GM23338 (cell line): ENCODE results near the gene IRF6. TPM values are rescaled to one million over a fixed set of nuclear protein-coding genes. Genes with fewer than 3 reads are reported as not detected.

Experiments
- EZH2phosphoT487 ChIP-seq: fragments of 200-600 bp; sonication (generic); IDR thresholded peaks from one replicate; pipeline ENCODE4 v1.8.1; 2018; ENCODE audit warnings: antibody characterized with exemption; ENCODE audit not compliant: unreplicated experiment
- REST ChIP-seq: IDR thresholded peaks from one replicate; pipeline ENCODE4 v1.6.1; 2018; ENCODE audit warnings: antibody characterized with exemption; ENCODE audit not compliant: unreplicated experiment
- STAT1 ChIP-seq: IDR thresholded peaks from one replicate; pipeline ENCODE4 v1.6.1; 2016; ENCODE audit warnings: antibody characterized with exemption; ENCODE audit not compliant: unreplicated experiment
- ZNF462 ChIP-seq: fragments of 250-450 bp; sonication (Bioruptor Pico); IDR thresholded peaks from 2 replicates; pipeline ENCODE4 v1.5.0; 2020; ENCODE audit warnings: mild to moderate bottlenecking, moderate library complexity
- polyA plus RNA-seq: library from polyadenylated mRNA; unstranded; fragments of >200 nt; fragmentation: Nextera tagmentation; extraction: Ambion mirVana; gene quantifications from 2 replicates; pipeline ENCODE4 v1.2.1, GENCODE V29; 2016
- total RNA-seq: library from RNA; depleted of rRNA; stranded (reverse); fragments of >200 nt; shearing (Covaris generic); gene quantifications from 2 replicates; pipeline ENCODE4 v1.2.3, GENCODE V29; 2014
- TF ChIP-seq, protein P1 (sequence below), 2 experiments: fragments of 200-600 bp in 1 of 2; sonication (generic) in 1 of 2; conservative IDR thresholded peaks; 2 replicates each; pipeline versions ENCODE4 v1.5.1 to v1.6.1; 2016 to 2017; ENCODE audit warnings: antibody characterized with exemption in 2 of 2, low read depth in 2 of 2, mild to moderate bottlenecking in 2 of 2, moderate library complexity in 1 of 2

Gene IRF6
- total and polyA plus RNA-seq, 2 experiments from 2014 or later = 4.6 to 11.7 TPM

DNA sequence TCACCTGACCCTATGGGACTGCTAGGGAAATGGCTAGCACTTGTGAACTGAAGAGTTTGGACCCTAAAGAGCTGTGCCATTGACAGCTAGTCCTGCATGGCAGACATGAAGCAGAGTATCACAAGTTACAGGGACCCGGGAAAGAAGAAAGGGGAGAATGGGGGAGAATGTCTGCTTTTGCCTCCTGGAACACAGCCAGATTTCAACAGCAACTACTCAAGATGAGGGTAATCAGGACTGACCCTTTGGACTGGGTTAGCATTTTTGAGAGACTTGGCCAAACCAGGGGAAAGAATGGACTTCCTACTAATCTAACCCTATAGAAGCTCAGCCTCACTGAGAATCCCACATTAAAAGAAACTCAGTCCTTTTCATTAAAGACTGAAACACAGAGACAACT lies 13.1 kb upstream of the IRF6 start (continued):
- TF ChIP-seq ZNF462 = no peak
- no peak for TF ChIP-seq REST
- TF ChIP-seq STAT1 = no peak
- TF ChIP-seq, protein P1, sequence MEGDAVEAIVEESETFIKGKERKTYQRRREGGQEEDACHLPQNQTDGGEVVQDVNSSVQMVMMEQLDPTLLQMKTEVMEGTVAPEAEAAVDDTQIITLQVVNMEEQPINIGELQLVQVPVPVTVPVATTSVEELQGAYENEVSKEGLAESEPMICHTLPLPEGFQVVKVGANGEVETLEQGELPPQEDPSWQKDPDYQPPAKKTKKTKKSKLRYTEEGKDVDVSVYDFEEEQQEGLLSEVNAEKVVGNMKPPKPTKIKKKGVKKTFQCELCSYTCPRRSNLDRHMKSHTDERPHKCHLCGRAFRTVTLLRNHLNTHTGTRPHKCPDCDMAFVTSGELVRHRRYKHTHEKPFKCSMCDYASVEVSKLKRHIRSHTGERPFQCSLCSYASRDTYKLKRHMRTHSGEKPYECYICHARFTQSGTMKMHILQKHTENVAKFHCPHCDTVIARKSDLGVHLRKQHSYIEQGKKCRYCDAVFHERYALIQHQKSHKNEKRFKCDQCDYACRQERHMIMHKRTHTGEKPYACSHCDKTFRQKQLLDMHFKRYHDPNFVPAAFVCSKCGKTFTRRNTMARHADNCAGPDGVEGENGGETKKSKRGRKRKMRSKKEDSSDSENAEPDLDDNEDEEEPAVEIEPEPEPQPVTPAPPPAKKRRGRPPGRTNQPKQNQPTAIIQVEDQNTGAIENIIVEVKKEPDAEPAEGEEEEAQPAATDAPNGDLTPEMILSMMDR (conservative IDR thresholded peaks at IDR 0.05; ENCODE audit: low read depth in 2 of 2) = no peak
- TF ChIP-seq EZH2phosphoT487 = no peak
